SU-DHL-6 (cell line): ENCODE results near the gene PRR9.

Source experiments
- H2AFZ ChIP-seq: fragments of 200-600 bp; sonication (generic); 2 replicates; pipeline ENCODE4 v1.6.1; 2014; ENCODE audit warnings: low read depth, mild to moderate bottlenecking, moderate library complexity, mixed read lengths, antibody characterized with exemption, low read length; ENCODE audit not compliant: severe bottlenecking
- H3F3A ChIP-seq: fragments of 200-600 bp; shearing (Covaris generic); 2 replicates; pipeline ENCODE4 v1.6.0; 2016; ENCODE audit warnings: antibody characterized with exemption, mild to moderate bottlenecking; ENCODE audit not compliant: insufficient read depth
- H3K27ac ChIP-seq: fragments of 200-600 bp; sonication (generic); 2 replicates; pipeline ENCODE4 v1.5.1; 2016; ENCODE audit warnings: low read depth, mild to moderate bottlenecking, low read length, moderate library complexity, mixed read lengths
- H3K27me3 ChIP-seq: fragments of 200-600 bp; sonication (generic), shearing (Covaris generic); 2 replicates; pipeline ENCODE4 v1.6.0; 2014; ENCODE audit warnings: mild to moderate bottlenecking, low read length
- H3K36me3 ChIP-seq: fragments of 200-600 bp; sonication (generic); 2 replicates; pipeline ENCODE4 v1.6.1; 2014; ENCODE audit warnings: mild to moderate bottlenecking, low read length, mixed read lengths
- H3K4me2 ChIP-seq: fragments of 300-600, 200-600 bp; shearing (Covaris generic), sonication (generic); 2 replicates; pipeline ENCODE4 v1.6.0; 2014; ENCODE audit warnings: low read length, low read depth, mild to moderate bottlenecking; ENCODE audit not compliant: poor library complexity, severe bottlenecking
- H3K4me3 ChIP-seq: fragments of 200-600 bp; sonication (generic); 2 replicates; pipeline ENCODE4 v1.5.1; 2014; ENCODE audit warnings: antibody characterized with exemption, low read length, mild to moderate bottlenecking, mixed read lengths; ENCODE audit not compliant: insufficient read depth, poor library complexity, severe bottlenecking
- H3K79me2 ChIP-seq: fragments of 200-600 bp; sonication (generic); 2 replicates; pipeline ENCODE4 v1.6.1; 2014; ENCODE audit warnings: mild to moderate bottlenecking, low read length, moderate library complexity; ENCODE audit not compliant: insufficient read depth
- H3K9ac ChIP-seq: fragments of 200-600 bp; sonication (generic); 2 replicates; pipeline ENCODE4 v1.7.0; 2014; ENCODE audit warnings: mild to moderate bottlenecking, low read length
- H3K9me2 ChIP-seq: fragments of 200-600 bp; sonication (generic); replicated peaks from 2 replicates; pipeline ENCODE4 v1.6.1; 2014; ENCODE audit warnings: low read length; ENCODE audit not compliant: insufficient read depth
- H3K9me3 ChIP-seq: fragments of 200-600 bp; sonication (generic); 2 replicates; pipeline ENCODE4 v1.6.1; 2014; ENCODE audit warnings: low read length, mixed read lengths; ENCODE audit not compliant: insufficient read depth
- H4K20me1 ChIP-seq: fragments of 200-600 bp; sonication (generic); 2 replicates; pipeline ENCODE4 v1.6.1; 2014; ENCODE audit warnings: low read depth, mild to moderate bottlenecking, antibody characterized with exemption, low read length, moderate library complexity, mixed read lengths
- CTCF ChIP-seq: fragments of 200-600 bp; sonication (generic); IDR thresholded peaks from one replicate; pipeline ENCODE4 v1.5.1; 2017; ENCODE audit warnings: antibody characterized with exemption, mild to moderate bottlenecking, low read length, moderate library complexity; ENCODE audit not compliant: insufficient read depth, poor library complexity, severe bottlenecking
- EZH2phosphoT487 ChIP-seq: fragments of 200-600 bp; sonication (generic), shearing (Covaris generic); conservative IDR thresholded peaks from 2 replicates; pipeline ENCODE4 v1.6.1; 2018; ENCODE audit warnings: mild to moderate bottlenecking, antibody characterized with exemption, low read length, moderate library complexity, mixed read lengths

PRR9 gene

DNA sequence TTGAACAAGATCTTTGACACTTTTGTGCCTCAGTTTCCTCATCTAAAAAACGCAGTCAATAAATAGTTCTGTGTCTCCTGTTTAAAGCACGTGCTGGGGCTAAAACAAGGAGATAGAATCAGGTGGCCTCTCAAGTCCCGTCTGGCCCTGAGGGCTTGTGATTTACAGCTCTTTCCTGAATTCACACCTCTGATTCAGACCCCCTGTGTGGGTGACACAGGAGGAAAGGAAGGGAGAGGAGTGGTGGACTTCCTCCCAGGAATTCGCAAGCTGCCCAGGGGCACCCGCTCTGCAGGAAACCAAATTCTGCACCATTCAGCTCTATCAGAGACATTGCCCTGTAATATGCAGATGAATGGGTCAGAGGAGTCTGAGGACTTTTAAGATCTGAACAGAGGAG is 5.2 kb upstream of the PRR9 start:
- no peaks in the 10 kb centered on the region for H3K79me2 ChIP-seq
- H3K4me3 ChIP-seq: no peak overlapping the region
- no peak overlapping the region for H3K27ac ChIP-seq
- H3K9me2 ChIP-seq: no peaks in the 10 kb centered on the region
- no peaks in the 10 kb centered on the region for H3K27me3 ChIP-seq
- TF ChIP-seq EZH2phosphoT487 (no peak), CTCF (no peak)
- H3K36me3 ChIP-seq: no peaks in the 10 kb centered on the region
- no peak overlapping the region for H3K4me2 ChIP-seq
- H4K20me1 ChIP-seq: no peaks in the 10 kb centered on the region
- H2AFZ ChIP-seq: no peak overlapping the region
- H3K9me3 ChIP-seq: no peaks in the 10 kb centered on the region
- H3K9ac ChIP-seq: no peak overlapping the region
- no peaks in the 10 kb centered on the region for H3F3A ChIP-seq

- Histone ChIP-seq H3K36me3 (no peaks in the 10 kb centered on the region), H3K4me3 (no peak overlapping the region), H3K79me2 (no peaks in the 10 kb centered on the region), H3F3A (no peaks in the 10 kb centered on the region), H3K9me2 (no peaks in the 10 kb centered on the region), H2AFZ (no peak overlapping the region), H3K9me3 (no peaks in the 10 kb centered on the region), H3K27me3 (no peaks in the 10 kb centered on the region), H4K20me1 (no peaks in the 10 kb centered on the region), H3K9ac (no peak overlapping the region), H3K4me2 (no peak overlapping the region), H3K27ac (no peak overlapping the region)
- TF ChIP-seq CTCF (no peak), EZH2phosphoT487 (no peak)
Measured at GRCh38 chr1:153213519-153213918, 3.9 kb upstream of the PRR9 start.

DNA sequence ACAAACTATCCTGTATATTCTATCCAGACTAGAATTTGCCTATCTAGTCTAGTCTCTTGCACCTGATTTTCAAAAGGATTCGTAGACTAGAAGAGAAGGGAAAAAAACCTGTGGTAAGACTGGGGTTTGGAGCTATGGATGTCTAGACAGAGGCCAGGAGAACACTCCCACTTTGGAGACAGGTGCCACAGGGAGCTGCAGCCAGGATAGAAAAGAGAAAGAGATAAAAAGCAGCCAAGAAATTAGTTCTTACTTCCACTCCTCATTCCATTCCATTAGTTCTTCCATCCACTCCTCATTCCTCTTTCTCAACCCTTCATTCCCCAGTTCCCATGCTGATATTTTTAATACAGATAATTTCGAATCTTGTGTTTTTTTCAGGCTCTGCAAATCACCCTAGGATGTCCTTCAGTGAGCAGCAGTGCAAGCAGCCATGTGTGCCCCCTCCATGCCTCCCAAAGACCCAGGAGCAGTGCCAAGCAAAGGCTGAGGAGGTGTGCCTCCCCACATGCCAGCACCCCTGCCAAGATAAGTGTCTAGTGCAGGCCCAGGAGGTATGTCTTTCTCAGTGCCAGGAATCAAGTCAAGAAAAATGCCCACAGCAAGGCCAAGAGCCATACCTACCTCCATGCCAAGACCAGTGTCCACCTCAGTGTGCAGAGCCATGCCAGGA is 496 bp downstream of the PRR9 start:
- Histone ChIP-seq H3K9me3 (no peaks in the 10 kb centered on the region), H3K27ac (no peak overlapping the region), H2AFZ (no peak overlapping the region), H3K4me2 (no peak overlapping the region), H3K79me2 (no peaks in the 10 kb centered on the region), H3K4me3 (no peak overlapping the region), H3K36me3 (no peaks in the 10 kb centered on the region), H3K27me3 (no peaks in the 10 kb centered on the region), H3K9me2 (no peaks in the 10 kb centered on the region), H4K20me1 (no peaks in the 10 kb centered on the region), H3F3A (no peaks in the 10 kb centered on the region), H3K9ac (no peak overlapping the region)
- TF ChIP-seq CTCF (no peak), EZH2phosphoT487 (no peak)
